GM21786 (cell line): Measurements from ENCODE around the gene VPS8.

ENCODE experiments used
- ATAC-seq: cut with Tn5 transposase; IDR thresholded peaks from one replicate; pipeline ENCODE4 v1.9.1; 2021; ENCODE audit not compliant: unreplicated experiment

Gene VPS8

DNA sequence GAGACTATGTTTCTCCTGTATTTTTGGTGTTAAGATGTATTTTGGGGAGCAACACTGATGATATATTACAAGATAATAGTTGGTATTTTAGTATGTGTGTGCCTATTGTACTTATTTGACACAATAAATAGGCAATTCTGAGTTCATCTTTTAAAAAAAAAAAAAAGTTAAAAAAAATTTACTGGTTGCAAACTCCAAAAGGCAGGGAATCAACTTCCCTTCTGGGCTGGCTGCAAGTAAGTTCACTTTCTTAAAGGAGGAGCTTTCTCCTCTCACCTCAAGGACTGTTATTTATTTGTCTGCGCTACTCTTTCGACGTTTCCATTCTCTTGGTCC is 335 bp upstream of the VPS8 start:
- no peak for ATAC-seq

DNA sequence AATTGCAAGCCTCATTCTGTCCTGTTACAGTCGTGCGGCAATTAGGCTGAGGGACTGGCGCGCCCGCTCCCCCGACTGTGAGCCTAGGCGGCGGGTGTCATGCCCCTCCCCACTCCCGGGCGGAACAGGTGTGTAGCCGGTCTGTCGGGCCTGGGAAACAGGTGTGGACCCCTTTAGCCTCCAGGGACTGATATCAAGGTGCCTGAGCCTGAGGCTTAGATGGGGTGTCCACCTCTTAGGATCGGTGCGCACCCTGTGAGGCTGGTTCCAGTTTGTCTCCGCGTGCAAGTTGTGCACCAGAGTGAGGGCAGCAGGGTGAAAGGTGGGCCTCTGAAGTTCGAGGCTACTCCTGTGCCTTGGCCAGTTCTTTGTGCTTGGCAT is 686 bp downstream of the VPS8 start:
- ATAC-seq, result no peak

DNA sequence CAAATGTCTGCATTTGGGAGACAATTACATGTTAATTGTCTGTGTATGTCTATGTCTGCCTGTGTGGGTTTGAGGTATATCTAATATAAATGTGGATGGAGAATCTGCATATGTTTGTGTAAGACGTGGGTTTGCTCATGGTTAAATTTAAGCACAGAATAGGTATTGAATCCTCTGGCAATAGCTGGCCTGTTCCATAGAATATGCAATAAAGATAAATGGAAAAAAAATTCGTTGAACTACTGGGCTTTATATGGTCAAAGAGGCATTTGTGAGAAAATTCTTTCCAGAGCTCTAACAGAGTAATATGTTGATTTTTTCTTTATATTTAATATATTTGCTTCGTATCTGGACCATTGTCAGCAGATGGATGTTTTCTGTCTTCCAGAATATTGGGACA is 1.4 kb downstream of the VPS8 start:
- ATAC-seq, result no peak

- ATAC-seq, result no peak
Observed at GRCh38 chr3:184814214-184814613, 2.2 kb downstream of the VPS8 start.

GRCh38 chr3:184815046-184815930 is 3.3 kb downstream of the VPS8 start:
- ATAC-seq, result no peak

GRCh38 chr3:184816614-184817013 is 4.6 kb downstream of the VPS8 start:
- ATAC-seq, result no peak

DNA sequence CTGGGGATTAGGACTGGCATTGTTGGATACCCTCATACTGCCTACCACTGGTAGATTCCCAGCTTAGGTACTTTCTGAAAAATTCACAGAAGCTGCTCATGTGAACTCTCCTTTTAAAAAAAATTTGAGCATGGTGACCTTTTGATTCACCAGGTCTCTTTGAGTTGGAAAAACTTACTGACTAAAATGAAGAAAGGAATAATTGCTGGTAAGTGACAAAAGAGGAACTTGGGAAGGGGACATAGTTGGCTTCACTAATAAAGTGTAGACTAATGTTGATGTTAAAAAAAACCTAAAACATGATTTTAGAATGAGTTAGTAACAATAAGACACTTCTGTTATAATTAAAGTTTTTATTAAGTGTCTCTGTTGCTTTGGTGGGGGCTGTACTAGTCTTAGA is 8.6 kb downstream of the VPS8 start:
- no peak for ATAC-seq

DNA sequence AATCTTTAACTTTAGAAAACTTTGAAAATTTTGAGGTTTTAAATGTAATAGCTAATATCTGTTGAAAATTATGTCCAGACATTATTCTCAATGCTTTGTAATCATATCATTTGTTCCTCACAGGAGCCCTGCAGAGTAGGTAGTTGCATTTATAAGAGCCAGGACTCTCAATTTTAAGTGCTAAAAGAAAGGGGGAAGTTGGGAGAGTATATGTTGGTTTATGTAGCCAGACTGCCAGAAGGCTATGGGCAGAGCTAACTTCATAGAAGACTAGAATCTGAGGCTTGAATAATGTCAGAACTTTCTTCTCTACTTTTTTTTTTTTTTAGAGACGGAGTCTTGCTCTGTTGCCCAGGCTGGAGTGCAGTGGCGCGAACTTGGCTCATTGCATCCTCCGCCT is 9.1 kb downstream of the VPS8 start:
- no peak for ATAC-seq

GRCh38 chr3:184822081-184822480 is 10.1 kb downstream of the VPS8 start:
- no peak for ATAC-seq

- ATAC-seq, result no peak
Observed at GRCh38 chr3:184822654-184823053, 10.7 kb downstream of the VPS8 start.

DNA sequence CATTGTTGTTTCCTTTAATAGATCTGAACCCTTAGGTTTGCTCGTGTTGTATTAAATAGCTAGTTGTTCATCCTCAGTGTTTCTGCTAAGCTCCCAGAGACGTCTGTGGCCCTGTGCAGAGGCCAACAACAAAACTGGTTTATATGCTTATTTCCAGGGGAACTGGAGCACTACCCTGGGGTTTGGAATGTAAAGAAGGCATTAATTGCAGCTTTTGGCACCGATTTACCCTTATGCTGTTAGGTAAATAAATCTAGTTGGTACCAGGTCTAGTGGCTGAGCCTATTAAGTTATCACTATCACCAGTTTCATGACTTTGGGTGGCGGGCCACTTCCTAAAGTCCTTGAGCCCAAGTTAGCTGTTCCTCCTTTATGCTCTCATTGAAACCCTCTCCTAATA is 12.0 kb downstream of the VPS8 start:
- ATAC-seq, result no peak

DNA sequence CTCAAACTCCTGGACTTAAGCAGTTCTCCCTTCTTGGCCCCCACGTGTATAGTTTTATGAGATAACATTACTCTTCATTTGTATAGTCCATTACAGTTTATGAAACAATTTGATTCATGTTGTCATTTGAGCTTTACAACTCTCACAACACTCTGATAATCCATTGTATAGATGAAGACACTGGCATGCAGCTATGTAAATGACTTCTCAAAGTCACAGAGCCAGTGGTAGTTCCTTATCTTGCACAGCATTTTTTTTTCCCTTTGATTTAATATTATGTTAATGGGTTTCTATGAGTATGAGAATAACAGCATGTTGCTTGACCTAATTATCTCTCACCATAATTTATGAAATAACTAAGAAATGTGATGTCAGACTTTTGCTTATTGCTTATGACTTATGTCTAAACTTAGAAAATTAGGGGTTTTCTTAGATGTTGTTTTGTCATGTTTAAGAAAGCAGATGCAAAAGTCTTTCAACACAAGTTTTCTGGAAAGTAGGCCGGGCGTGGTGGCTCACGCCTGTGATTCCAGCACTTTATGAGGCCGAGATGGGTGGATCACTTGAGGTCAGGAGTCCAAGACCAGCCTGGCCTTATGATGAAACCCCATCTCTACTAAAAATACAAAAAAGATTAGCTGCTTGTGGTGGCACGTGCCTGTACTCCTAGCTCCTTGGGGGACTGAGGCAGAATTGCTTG is 13.3 kb downstream of the VPS8 start:
- ATAC-seq, result no peak

DNA sequence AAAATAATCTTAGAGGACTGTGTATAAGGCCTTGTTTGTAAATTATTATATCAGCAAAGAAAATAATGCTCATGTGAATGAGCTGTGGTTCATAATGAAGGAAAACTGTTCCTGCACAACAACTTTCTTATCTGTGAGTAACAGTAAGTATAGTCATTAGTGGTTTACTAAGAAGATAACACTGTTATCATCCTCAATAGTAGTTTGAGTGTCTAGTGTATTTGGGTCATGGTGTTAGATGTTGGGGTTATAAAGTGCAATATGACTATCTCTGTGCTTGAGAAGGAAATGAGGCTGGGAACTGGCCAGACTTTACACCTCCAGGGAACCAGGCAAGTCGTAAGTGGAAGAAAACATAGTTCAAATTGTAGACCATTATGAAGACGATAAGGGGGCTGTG is 15.6 kb downstream of the VPS8 start:
- no peak for ATAC-seq

DNA sequence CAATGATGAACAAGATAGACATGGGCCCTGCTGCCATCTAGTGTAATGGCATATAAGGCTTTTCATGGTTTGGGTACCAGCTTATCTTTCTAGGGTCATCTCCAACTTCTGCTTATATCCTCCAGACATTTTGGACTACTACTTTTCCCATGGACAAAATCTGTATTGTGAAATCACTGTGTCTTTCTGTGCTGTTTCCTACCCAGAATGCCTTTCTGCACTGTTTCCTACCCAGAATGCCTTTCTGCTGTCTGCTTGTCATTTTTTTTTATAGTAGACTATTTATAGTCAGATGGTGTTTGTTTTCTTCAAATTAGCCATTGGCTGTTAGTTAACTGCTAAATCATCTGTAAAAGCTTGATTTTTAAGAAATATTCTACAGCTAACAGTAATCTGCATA is 20.1 kb downstream of the VPS8 start:
- no peak for ATAC-seq

DNA sequence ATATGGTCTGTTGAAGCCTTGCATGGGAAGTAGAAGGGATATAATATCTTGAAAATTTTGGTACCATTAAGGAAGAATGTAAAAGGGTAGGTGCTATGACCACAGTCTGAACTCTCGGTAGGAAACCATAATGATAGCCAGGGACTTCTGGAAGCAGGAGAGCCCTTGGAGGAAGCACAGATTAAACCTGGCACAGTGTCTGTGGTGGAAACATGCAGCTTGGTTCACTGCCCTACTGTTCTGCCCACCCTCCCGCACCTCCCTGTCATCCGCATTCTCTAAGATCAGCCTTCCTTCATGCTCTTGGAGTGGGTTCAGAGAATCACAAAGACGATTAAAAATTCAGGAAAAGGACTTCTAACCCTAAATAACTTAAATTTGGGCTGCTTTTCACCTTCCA is 20.9 kb downstream of the VPS8 start:
- ATAC-seq, result no peak

DNA sequence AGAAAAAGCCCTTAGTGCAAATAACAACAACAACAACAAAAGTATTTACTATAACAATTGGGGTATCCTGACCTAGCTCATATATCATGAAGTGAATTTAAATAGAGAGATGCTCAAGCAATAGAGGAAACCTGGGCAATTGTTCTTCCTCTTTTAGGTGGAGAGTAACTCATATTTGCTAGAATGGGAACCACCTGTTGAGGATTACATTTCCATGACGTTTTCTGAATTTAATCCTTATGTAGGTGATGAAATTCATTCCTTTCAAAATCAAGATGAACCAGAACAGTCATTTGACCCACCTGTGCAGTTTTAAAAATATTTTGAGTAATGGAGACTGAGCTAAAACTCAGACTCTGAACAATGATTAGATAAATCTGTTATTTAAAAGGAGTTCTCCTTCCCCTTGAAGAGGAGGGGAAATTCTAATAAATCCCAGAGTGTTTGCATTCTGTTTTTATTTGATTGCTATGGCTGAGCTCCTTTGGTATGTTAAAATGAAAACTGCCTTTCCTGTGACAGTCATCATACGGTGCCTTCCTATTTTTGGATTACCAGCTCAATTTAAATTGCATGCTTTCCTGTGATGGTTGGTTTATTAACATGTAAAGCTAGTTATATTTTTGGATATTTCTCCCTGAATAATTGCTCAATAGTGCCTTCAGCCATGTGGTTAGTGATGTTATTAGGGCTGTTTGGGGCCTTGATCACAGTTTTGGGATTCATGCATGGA is 24.3 kb downstream of the VPS8 start:
- ATAC-seq, result no peak

DNA sequence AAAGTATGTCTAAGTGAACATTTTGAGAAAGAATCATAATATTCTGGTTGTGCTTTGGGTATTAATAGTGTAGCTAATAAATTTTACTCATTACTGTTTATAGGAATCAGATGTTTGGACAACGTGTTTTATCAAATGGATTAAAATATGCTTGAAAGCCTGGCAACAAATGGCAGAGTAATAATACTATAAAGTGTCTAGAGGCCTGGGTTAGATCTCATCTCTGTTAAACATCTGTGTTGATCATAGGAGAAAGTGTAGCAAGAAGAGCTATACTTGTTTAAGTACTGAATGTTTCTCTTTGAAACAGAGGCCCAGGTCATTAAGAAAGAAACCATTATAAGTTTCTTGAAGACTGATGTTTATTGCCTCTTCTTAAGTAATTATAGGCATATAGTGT is 30.5 kb downstream of the VPS8 start:
- ATAC-seq, result no peak

GRCh38 chr3:184845819-184846218 is 33.9 kb downstream of the VPS8 start:
- no peak for ATAC-seq

- no peak for ATAC-seq
Observed at GRCh38 chr3:184846496-184846895, 34.5 kb downstream of the VPS8 start.

DNA sequence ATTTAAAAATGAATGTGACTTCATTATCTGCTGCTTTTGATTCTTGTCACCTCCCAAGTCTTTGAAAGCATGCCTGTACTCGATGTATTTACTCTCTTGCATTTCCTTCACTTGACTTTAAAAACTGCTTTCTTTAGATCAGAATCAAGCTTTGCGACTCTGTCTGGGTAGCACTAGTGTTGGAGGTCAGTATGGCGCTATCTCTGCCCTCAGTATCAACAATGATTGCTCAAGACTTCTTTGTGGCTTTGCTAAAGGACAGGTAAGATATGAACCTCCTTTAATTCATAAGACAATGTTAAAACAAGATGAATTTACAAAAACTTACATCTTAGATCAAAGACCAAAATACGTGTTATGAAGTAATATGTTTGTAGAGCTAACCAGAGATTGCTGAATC is 37.0 kb downstream of the VPS8 start:
- no peak for ATAC-seq

- ATAC-seq, result no peak
Observed at GRCh38 chr3:184850201-184850600, 38.2 kb downstream of the VPS8 start.

DNA sequence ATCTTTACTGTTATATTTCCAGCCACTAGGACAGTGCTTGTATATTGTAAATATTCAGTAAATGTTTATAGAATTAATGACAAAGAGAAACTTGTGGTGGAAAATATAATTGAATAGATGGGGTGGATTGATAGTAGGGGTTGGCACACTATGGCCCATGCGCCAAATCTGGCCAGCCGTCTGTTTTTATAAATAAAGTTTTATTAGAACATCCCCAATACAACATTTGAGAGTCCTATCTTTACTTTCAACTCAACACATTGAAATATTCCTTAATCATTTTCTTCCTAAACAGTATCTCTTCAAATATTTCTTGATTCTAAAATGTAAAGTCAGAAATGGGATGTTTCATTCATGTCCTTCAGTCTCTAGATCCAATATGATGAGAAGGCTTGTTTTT is 45.1 kb downstream of the VPS8 start:
- ATAC-seq, result no peak
